ENCODE data around the gene RAB44.
"Not testable (repeated sequence)": the region's sequence is repeated elsewhere in the genome, so short reads cannot be mapped to it uniquely, and the experiment has no call there.

The RAB44 gene

GRCh38 chr6:36685926-36686667 is 11.5 kb upstream of the RAB44 start:
- DNase-seq (ENCODE audit: low spot score) = no peak

- no peak for DNase-seq (ENCODE audit: low spot score)
These were observed 10.7 kb upstream of the RAB44 start for GRCh38 chr6:36686668-36687513.

GRCh38 chr6:36688063-36688738 is 9.4 kb upstream of the RAB44 start:
- no peak for DNase-seq (ENCODE audit: low spot score)

- no peak for DNase-seq (ENCODE audit: low spot score)
These were observed 8.9 kb upstream of the RAB44 start for GRCh38 chr6:36688739-36689075.

GRCh38 chr6:36691011-36691410 is 6.6 kb upstream of the RAB44 start:
- no peak for DNase-seq (ENCODE audit: low spot score)

- no peak for DNase-seq (ENCODE audit: low spot score)
These were observed 6.0 kb upstream of the RAB44 start for GRCh38 chr6:36691612-36692011.

- DNase-seq (ENCODE audit: low spot score) = no peak
These were observed 5.4 kb upstream of the RAB44 start for GRCh38 chr6:36692220-36692619.

- DNase-seq (ENCODE audit: low spot score) = no peak
These were observed 4.5 kb upstream of the RAB44 start for GRCh38 chr6:36692861-36693702.

- DNase-seq (ENCODE audit: low spot score) = no peak
These were observed 3.0 kb upstream of the RAB44 start for GRCh38 chr6:36694616-36695015.

GRCh38 chr6:36695414-36695813 is 2.2 kb upstream of the RAB44 start:
- no peak for DNase-seq (ENCODE audit: low spot score)

- DNase-seq (ENCODE audit: low spot score) = no peak
These were observed 570 bp downstream of the RAB44 start for GRCh38 chr6:36698196-36698595.

- DNase-seq (ENCODE audit: low spot score) = no peak
These were observed 1.2 kb downstream of the RAB44 start for GRCh38 chr6:36698871-36699271.

GRCh38 chr6:36699348-36699747 is 1.7 kb downstream of the RAB44 start:
- no peak for DNase-seq (ENCODE audit: low spot score)

GRCh38 chr6:36700071-36700812 is 2.6 kb downstream of the RAB44 start:
- no peak for DNase-seq (ENCODE audit: low spot score)

GRCh38 chr6:36700831-36701230 is 3.2 kb downstream of the RAB44 start:
- no peak for DNase-seq (ENCODE audit: low spot score)

- DNase-seq (ENCODE audit: low spot score) = no peak
These were observed 3.9 kb downstream of the RAB44 start for GRCh38 chr6:36701401-36701991.

GRCh38 chr6:36702656-36703055 is 5.0 kb downstream of the RAB44 start:
- no peak for DNase-seq (ENCODE audit: low spot score)

- DNase-seq (ENCODE audit: low spot score) = no peak
These were observed 5.5 kb downstream of the RAB44 start for GRCh38 chr6:36703081-36703606.

- DNase-seq (ENCODE audit: low spot score) = no peak
These were observed 6.4 kb downstream of the RAB44 start for GRCh38 chr6:36703982-36704381.

GRCh38 chr6:36704961-36705577 is 7.4 kb downstream of the RAB44 start:
- DNase-seq (ENCODE audit: low spot score) = not testable (repeated sequence)

Data from HuH-7 (cell line).